GM19455 (cell line): ENCODE results near the gene STRN4.
"Not testable (repeated sequence)": the region's sequence is repeated elsewhere in the genome, so short reads cannot be mapped to it uniquely, and the experiment has no call there.

ENCODE experiments used
- ATAC-seq: cut with Tn5 transposase; IDR thresholded peaks from one replicate; pipeline ENCODE4 v1.9.1; 2021; ENCODE audit not compliant: unreplicated experiment

Gene STRN4

GRCh38 chr19:46714444-46715106, 31.7 kb downstream of the STRN4 start:
- no peak for ATAC-seq

- no peak for ATAC-seq
These were observed 32.3 kb downstream of the STRN4 start for GRCh38 chr19:46713781-46714443.

GRCh38 chr19:46712768-46713338, 33.4 kb downstream of the STRN4 start:
- not testable (repeated sequence) for ATAC-seq

- ATAC-seq = no peak
These were observed 35.6 kb downstream of the STRN4 start for GRCh38 chr19:46710687-46711086.

- no peak for ATAC-seq
These were observed 41.7 kb downstream of the STRN4 start for GRCh38 chr19:46704379-46705076.

- ATAC-seq = no peak
These were observed 45.5 kb downstream of the STRN4 start for GRCh38 chr19:46700704-46701103.

GRCh38 chr19:46698395-46699321, 47.6 kb downstream of the STRN4 start:
- no peak for ATAC-seq

GRCh38 chr19:46697204-46697960, 48.9 kb downstream of the STRN4 start:
- no peak for ATAC-seq

GRCh38 chr19:46696866-46697203, 49.4 kb downstream of the STRN4 start:
- no peak for ATAC-seq

GRCh38 chr19:46696052-46696451, 50.2 kb downstream of the STRN4 start:
- ATAC-seq = no peak

- no peak for ATAC-seq
These were observed 52.5 kb downstream of the STRN4 start for GRCh38 chr19:46693760-46694159.

GRCh38 chr19:46692918-46693722, 53.1 kb downstream of the STRN4 start:
- ATAC-seq = no peak

- no peak for ATAC-seq
These were observed 54.3 kb downstream of the STRN4 start for GRCh38 chr19:46691948-46692347.

GRCh38 chr19:46691104-46691503, 55.1 kb downstream of the STRN4 start:
- ATAC-seq = no peak

- no peak for ATAC-seq
These were observed 56.9 kb downstream of the STRN4 start for GRCh38 chr19:46689358-46689757.

- no peak for ATAC-seq
These were observed 58.7 kb downstream of the STRN4 start for GRCh38 chr19:46687438-46688145.

GRCh38 chr19:46685189-46685588, 61.1 kb downstream of the STRN4 start:
- no peak for ATAC-seq

GRCh38 chr19:46678110-46678732, 68.0 kb downstream of the STRN4 start:
- no peak for ATAC-seq
